HFF-Myc (cell line): ENCODE data around the gene EIF2B2.

Source experiments
- DNase-seq: peaks from one replicate; pipeline ENCODE4 v3.0.0-alpha.2; 2011; ENCODE audit warnings: low read depth; ENCODE audit errors: extremely low read depth
- H3K4me3 ChIP-seq: replicated peaks from 2 replicates; pipeline ENCODE4 v1.5.1; 2011; ENCODE audit warnings: low read depth, mild to moderate bottlenecking, control low read depth, low read length
- TF ChIP-seq, protein P1 (sequence below): IDR thresholded peaks from 2 replicates; pipeline ENCODE4 v1.5.1; 2012; ENCODE audit warnings: mild to moderate bottlenecking, low read depth, low read length, control low read depth; ENCODE audit errors: missing control alignments

The EIF2B2 gene

GRCh38 chr14:74963178-74963704, 39.5 kb upstream of the EIF2B2 start:
- no peak overlapping the region for H3K4me3 ChIP-seq
- TF ChIP-seq, protein P1, sequence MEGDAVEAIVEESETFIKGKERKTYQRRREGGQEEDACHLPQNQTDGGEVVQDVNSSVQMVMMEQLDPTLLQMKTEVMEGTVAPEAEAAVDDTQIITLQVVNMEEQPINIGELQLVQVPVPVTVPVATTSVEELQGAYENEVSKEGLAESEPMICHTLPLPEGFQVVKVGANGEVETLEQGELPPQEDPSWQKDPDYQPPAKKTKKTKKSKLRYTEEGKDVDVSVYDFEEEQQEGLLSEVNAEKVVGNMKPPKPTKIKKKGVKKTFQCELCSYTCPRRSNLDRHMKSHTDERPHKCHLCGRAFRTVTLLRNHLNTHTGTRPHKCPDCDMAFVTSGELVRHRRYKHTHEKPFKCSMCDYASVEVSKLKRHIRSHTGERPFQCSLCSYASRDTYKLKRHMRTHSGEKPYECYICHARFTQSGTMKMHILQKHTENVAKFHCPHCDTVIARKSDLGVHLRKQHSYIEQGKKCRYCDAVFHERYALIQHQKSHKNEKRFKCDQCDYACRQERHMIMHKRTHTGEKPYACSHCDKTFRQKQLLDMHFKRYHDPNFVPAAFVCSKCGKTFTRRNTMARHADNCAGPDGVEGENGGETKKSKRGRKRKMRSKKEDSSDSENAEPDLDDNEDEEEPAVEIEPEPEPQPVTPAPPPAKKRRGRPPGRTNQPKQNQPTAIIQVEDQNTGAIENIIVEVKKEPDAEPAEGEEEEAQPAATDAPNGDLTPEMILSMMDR = no peak
- DNase-seq = no peak

DNA sequence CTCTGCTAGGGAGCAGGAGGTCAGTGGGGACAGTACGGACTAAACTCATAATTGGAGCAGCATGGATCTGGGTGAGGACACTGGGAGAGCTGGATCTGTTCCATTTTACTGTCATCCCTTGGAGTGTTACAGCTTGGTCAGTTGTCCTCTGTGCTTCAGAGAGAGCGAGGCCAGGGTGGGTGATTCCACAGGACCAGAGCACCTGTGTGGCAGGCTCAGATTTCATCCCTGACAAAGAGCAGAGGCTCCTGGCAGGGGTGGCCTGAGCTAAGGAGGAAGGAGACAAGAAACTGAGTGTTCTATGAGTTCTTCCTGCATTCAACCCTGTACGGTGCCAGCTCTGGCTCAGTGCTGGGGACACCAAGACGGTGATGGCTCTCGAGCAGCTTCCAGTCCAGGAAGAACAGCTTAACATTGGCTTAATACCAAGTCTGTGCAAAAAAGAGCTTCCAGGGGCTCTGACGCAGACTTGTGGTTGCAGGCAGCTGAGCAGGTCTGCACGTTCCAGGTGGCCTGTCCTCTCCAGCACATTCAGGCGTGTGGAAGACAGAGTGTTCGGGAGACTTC, 38.9 kb upstream of the EIF2B2 start:
- H3K4me3 ChIP-seq = no peak overlapping the region
- DNase-seq = no peak
- TF ChIP-seq, protein P1 = no peak

GRCh38 chr14:74964787-74965485, 37.8 kb upstream of the EIF2B2 start:
- DNase-seq = no peak
- no peak overlapping the region for H3K4me3 ChIP-seq
- TF ChIP-seq, protein P1 = no peak

DNA sequence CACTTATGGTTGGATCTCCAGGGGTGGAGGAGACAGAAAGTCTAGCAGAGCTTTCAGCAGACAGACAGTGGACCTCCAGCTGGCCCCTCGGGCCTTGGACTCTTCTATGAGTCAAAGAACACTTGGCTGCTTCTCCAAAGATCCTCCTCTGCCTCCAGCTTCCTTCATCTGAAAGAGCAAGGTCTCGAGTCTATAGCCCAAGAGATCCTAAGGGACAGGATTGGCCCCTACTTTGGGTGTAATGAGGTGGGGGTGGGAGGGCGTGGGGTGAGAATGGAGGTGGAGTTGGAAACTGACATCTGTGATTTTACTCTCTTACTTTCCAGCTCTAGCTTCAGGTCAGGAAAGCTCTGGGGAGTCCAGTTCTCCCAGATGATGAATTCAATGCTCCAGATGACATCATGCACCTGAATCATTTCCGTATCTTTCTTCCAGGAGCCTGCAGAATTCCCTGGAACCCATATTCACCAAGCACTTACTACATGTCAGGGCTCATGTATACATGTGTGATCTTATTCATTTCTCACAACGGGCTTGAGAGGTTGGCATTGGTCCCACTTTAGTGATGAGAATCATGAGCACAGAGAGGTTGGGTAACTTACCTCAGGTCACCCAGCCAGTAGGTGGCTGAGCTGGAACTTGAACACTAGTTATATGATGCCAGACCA, 37.1 kb upstream of the EIF2B2 start:
- no peak for DNase-seq
- no peak overlapping the region for H3K4me3 ChIP-seq
- TF ChIP-seq, protein P1 = no peak

GRCh38 chr14:74968811-74969210, 33.9 kb upstream of the EIF2B2 start:
- TF ChIP-seq, protein P1 = no peak
- DNase-seq = no peak

GRCh38 chr14:74973003-74973653, 29.6 kb upstream of the EIF2B2 start:
- no peak for DNase-seq
- H3K4me3 ChIP-seq = no peak overlapping the region
- TF ChIP-seq, protein P1 = no peak

More at GRCh38 chr14:74968811-74969210, 33.9 kb upstream of the EIF2B2 start:
- H3K4me3 ChIP-seq = no peak overlapping the region
